Measurements from ENCODE around the gene SMOC1.

SMOC1 gene

GRCh38 chr14:69959136-69959535, 79.9 kb downstream of the SMOC1 start:
- Mint-ChIP-seq H3K4me1 (no peaks in the 10 kb centered on the region), H3K9me3 (no peaks in the 10 kb centered on the region), H3K36me3 (ENCODE audit: insufficient read depth) (no peaks in the 10 kb centered on the region), H3K27me3 (peaks cover 56% of the 10 kb centered on the region), H3K4me3 (no peak overlapping the region), H3K27ac (ENCODE audit: low read depth) (no peak overlapping the region)
- DNase-seq (ENCODE audit: low spot score in 2 of 2) (no peak), ATAC-seq (replicated peaks; ENCODE audit: extremely low read depth, poor library complexity, severe bottlenecking) (no peak)

GRCh38 chr14:69960296-69960695, 81.1 kb downstream of the SMOC1 start:
- Mint-ChIP-seq H3K4me3 (no peak overlapping the region), H3K4me1 (no peaks in the 10 kb centered on the region)
- ATAC-seq (replicated peaks; ENCODE audit: extremely low read depth, poor library complexity, severe bottlenecking), result no peak

GRCh38 chr14:69963966-69964365, 84.8 kb downstream of the SMOC1 start:
- DNase-seq (ENCODE audit: low spot score in 2 of 2), result no peak
- no peaks in the 10 kb centered on the region for H3K36me3 Mint-ChIP-seq (ENCODE audit: insufficient read depth)
- H3K9me3 Mint-ChIP-seq, result no peaks in the 10 kb centered on the region
- no peak for ATAC-seq (replicated peaks; ENCODE audit: extremely low read depth, poor library complexity, severe bottlenecking)
- no peaks in the 10 kb centered on the region for H3K4me1 Mint-ChIP-seq
- no peak overlapping the region for H3K27ac Mint-ChIP-seq (ENCODE audit: low read depth)
- H3K4me3 Mint-ChIP-seq, result no peak overlapping the region
- H3K27me3 Mint-ChIP-seq, result peaks cover 39% of the 10 kb centered on the region

More at GRCh38 chr14:69960296-69960695, 81.1 kb downstream of the SMOC1 start:
- no peaks in the 10 kb centered on the region for H3K9me3 Mint-ChIP-seq
- no peak overlapping the region for H3K27ac Mint-ChIP-seq (ENCODE audit: low read depth)
- H3K27me3 Mint-ChIP-seq, result peaks cover 53% of the 10 kb centered on the region
- no peaks in the 10 kb centered on the region for H3K36me3 Mint-ChIP-seq (ENCODE audit: insufficient read depth)
- no peak for DNase-seq (ENCODE audit: low spot score in 2 of 2)

- Mint-ChIP-seq H3K36me3 (ENCODE audit: insufficient read depth) (no peaks in the 10 kb centered on the region), H3K4me3 (no peak overlapping the region), H3K27ac (ENCODE audit: low read depth) (no peak overlapping the region), H3K4me1 (no peaks in the 10 kb centered on the region), H3K27me3 (peaks cover 47% of the 10 kb centered on the region), H3K9me3 (no peaks in the 10 kb centered on the region)
- no peak for DNase-seq (ENCODE audit: low spot score in 2 of 2)
- ATAC-seq (replicated peaks; ENCODE audit: extremely low read depth, poor library complexity, severe bottlenecking), result no peak
These were observed 85.6 kb downstream of the SMOC1 start for GRCh38 chr14:69964841-69965240.

- no peak for ATAC-seq (replicated peaks; ENCODE audit: extremely low read depth, poor library complexity, severe bottlenecking)
- no peak overlapping the region for H3K27ac Mint-ChIP-seq (ENCODE audit: low read depth)
These were observed 88.9 kb downstream of the SMOC1 start for GRCh38 chr14:69968132-69968531.

GRCh38 chr14:69968681-69969080, 89.5 kb downstream of the SMOC1 start:
- no peaks in the 10 kb centered on the region for H3K36me3 Mint-ChIP-seq (ENCODE audit: insufficient read depth)
- H3K27me3 Mint-ChIP-seq, result peaks cover 47% of the 10 kb centered on the region
- ATAC-seq (replicated peaks; ENCODE audit: extremely low read depth, poor library complexity, severe bottlenecking) (no peak), DNase-seq (ENCODE audit: low spot score in 2 of 2) (no peak)
- no peaks in the 10 kb centered on the region for H3K4me1 Mint-ChIP-seq
- H3K27ac Mint-ChIP-seq (ENCODE audit: low read depth), result no peak overlapping the region
- no peaks in the 10 kb centered on the region for H3K9me3 Mint-ChIP-seq
- no peak overlapping the region for H3K4me3 Mint-ChIP-seq

More at GRCh38 chr14:69968132-69968531, 88.9 kb downstream of the SMOC1 start:
- no peaks in the 10 kb centered on the region for H3K36me3 Mint-ChIP-seq (ENCODE audit: insufficient read depth)
- H3K27me3 Mint-ChIP-seq, result peaks cover 48% of the 10 kb centered on the region
- no peaks in the 10 kb centered on the region for H3K9me3 Mint-ChIP-seq
- H3K4me1 Mint-ChIP-seq, result no peaks in the 10 kb centered on the region
- no peak for DNase-seq (ENCODE audit: low spot score in 2 of 2)
- H3K4me3 Mint-ChIP-seq, result no peak overlapping the region

- Mint-ChIP-seq H3K4me1 (no peaks in the 10 kb centered on the region), H3K4me3 (no peak overlapping the region), H3K27me3 (peaks cover 74% of the 10 kb centered on the region), H3K9me3 (no peaks in the 10 kb centered on the region), H3K27ac (ENCODE audit: low read depth) (no peak overlapping the region), H3K36me3 (ENCODE audit: insufficient read depth) (no peaks in the 10 kb centered on the region)
- no peak for ATAC-seq (replicated peaks; ENCODE audit: extremely low read depth, poor library complexity, severe bottlenecking)
- no peak for DNase-seq (ENCODE audit: low spot score in 2 of 2)
These were observed 93.5 kb downstream of the SMOC1 start for GRCh38 chr14:69972755-69973154.

GRCh38 chr14:69973846-69974245, 94.6 kb downstream of the SMOC1 start:
- Mint-ChIP-seq H3K4me1 (no peaks in the 10 kb centered on the region), H3K36me3 (ENCODE audit: insufficient read depth) (no peaks in the 10 kb centered on the region), H3K27ac (ENCODE audit: low read depth) (no peak overlapping the region), H3K4me3 (no peak overlapping the region), H3K9me3 (no peaks in the 10 kb centered on the region), H3K27me3 (peaks cover 75% of the 10 kb centered on the region)
- no peak for DNase-seq (ENCODE audit: low spot score in 2 of 2)
- ATAC-seq (replicated peaks; ENCODE audit: extremely low read depth, poor library complexity, severe bottlenecking), result no peak

- H3K27ac Mint-ChIP-seq (ENCODE audit: low read depth), result no peak overlapping the region
- H3K9me3 Mint-ChIP-seq, result no peaks in the 10 kb centered on the region
- ATAC-seq (replicated peaks; ENCODE audit: extremely low read depth, poor library complexity, severe bottlenecking) (no peak), DNase-seq (ENCODE audit: low spot score in 2 of 2) (no peak)
- peaks cover 2% of the 10 kb centered on the region for H3K36me3 Mint-ChIP-seq (ENCODE audit: insufficient read depth)
- no peaks in the 10 kb centered on the region for H3K4me1 Mint-ChIP-seq
- H3K27me3 Mint-ChIP-seq, result peaks cover 80% of the 10 kb centered on the region
- no peak overlapping the region for H3K4me3 Mint-ChIP-seq
These were observed 100.7 kb downstream of the SMOC1 start for GRCh38 chr14:69979882-69980281.

- Mint-ChIP-seq H3K27ac (ENCODE audit: low read depth) (no peak overlapping the region), H3K4me1 (no peaks in the 10 kb centered on the region), H3K9me3 (no peaks in the 10 kb centered on the region), H3K27me3 (peaks cover 72% of the 10 kb centered on the region), H3K4me3 (no peak overlapping the region), H3K36me3 (ENCODE audit: insufficient read depth) (peaks cover 2% of the 10 kb centered on the region)
- no peak for DNase-seq (ENCODE audit: low spot score in 2 of 2)
- no peak for ATAC-seq (replicated peaks; ENCODE audit: extremely low read depth, poor library complexity, severe bottlenecking)
These were observed 101.5 kb downstream of the SMOC1 start for GRCh38 chr14:69980457-69981425.

- DNase-seq (ENCODE audit: low spot score in 2 of 2) (no peak), ATAC-seq (replicated peaks; ENCODE audit: extremely low read depth, poor library complexity, severe bottlenecking) (no peak)
- no peaks in the 10 kb centered on the region for H3K4me1 Mint-ChIP-seq
- no peak overlapping the region for H3K4me3 Mint-ChIP-seq
- no peak overlapping the region for H3K27ac Mint-ChIP-seq (ENCODE audit: low read depth)
- peaks cover 70% of the 10 kb centered on the region for H3K27me3 Mint-ChIP-seq
- H3K36me3 Mint-ChIP-seq (ENCODE audit: insufficient read depth), result peaks cover 2% of the 10 kb centered on the region
- H3K9me3 Mint-ChIP-seq, result no peaks in the 10 kb centered on the region
These were observed 103.1 kb downstream of the SMOC1 start for GRCh38 chr14:69982220-69982839.

GRCh38 chr14:69982886-69983285, 103.7 kb downstream of the SMOC1 start:
- peaks cover 2% of the 10 kb centered on the region for H3K36me3 Mint-ChIP-seq (ENCODE audit: insufficient read depth)
- no peak for ATAC-seq (replicated peaks; ENCODE audit: extremely low read depth, poor library complexity, severe bottlenecking)
- H3K27me3 Mint-ChIP-seq, result peaks cover 70% of the 10 kb centered on the region
- DNase-seq (ENCODE audit: low spot score in 2 of 2), result no peak
- no peaks in the 10 kb centered on the region for H3K9me3 Mint-ChIP-seq
- no peak overlapping the region for H3K4me3 Mint-ChIP-seq
- H3K4me1 Mint-ChIP-seq, result no peaks in the 10 kb centered on the region
- no peak overlapping the region for H3K27ac Mint-ChIP-seq (ENCODE audit: low read depth)

- no peaks in the 10 kb centered on the region for H3K4me1 Mint-ChIP-seq
- peaks cover 2% of the 10 kb centered on the region for H3K36me3 Mint-ChIP-seq (ENCODE audit: insufficient read depth)
- ATAC-seq (replicated peaks; ENCODE audit: extremely low read depth, poor library complexity, severe bottlenecking), result no peak
- DNase-seq (ENCODE audit: low spot score in 2 of 2), result no peak
- H3K4me3 Mint-ChIP-seq, result no peak overlapping the region
- no peaks in the 10 kb centered on the region for H3K9me3 Mint-ChIP-seq
- no peak overlapping the region for H3K27ac Mint-ChIP-seq (ENCODE audit: low read depth)
- H3K27me3 Mint-ChIP-seq, result peaks cover 74% of the 10 kb centered on the region
These were observed 104.1 kb downstream of the SMOC1 start for GRCh38 chr14:69983317-69983716.

Data from central memory CD8-positive, alpha-beta T cell (primary cell).